Prostate gland (tissue), 2 donors: ENCODE results near the gene DYNLT2B. TPM values are rescaled to one million over a fixed set of nuclear protein-coding genes. Genes with fewer than 3 reads are reported as not detected.

Source experiments
- DNase-seq: peaks from one replicate; pipeline ENCODE4 v3.0.0-alpha.2; 2019; ENCODE audit warnings: low spot score
- H3K27ac ChIP-seq, 2 donors: fragments of 200-600 bp; sonication (generic); 2 replicates each; pipeline ENCODE4 v1.5.1; 2017 to 2019
- H3K27me3 ChIP-seq: fragments of 200-600 bp; sonication (generic); replicated peaks from 2 replicates; pipeline ENCODE4 v1.5.1; 2019; ENCODE audit not compliant: insufficient read depth
- H3K36me3 ChIP-seq, 2 donors: fragments of 200-600 bp; sonication (generic); 1 replicate in 1 of 2; 2 replicates in 1 of 2; pipeline versions ENCODE4 v1.5.1 to v1.8.1; 2017 to 2019
- H3K4me1 ChIP-seq: fragments of 200-600 bp; sonication (generic); replicated peaks from 2 replicates; pipeline ENCODE4 v1.5.1; 2019
- H3K4me3 ChIP-seq, 2 donors: fragments of 200-600 bp; sonication (generic); 2 replicates each; pipeline ENCODE4 v1.5.1; 2017 to 2019
- H3K9me3 ChIP-seq: fragments of 200-600 bp; sonication (generic); 2 replicates; pipeline ENCODE4 v1.5.1; 2017
- CTCF ChIP-seq, 4 experiments: fragments of 200-600 bp in 2 of 4; fragments of 450-650 bp in 2 of 4; sonication (generic) in 2 of 4; IDR thresholded peaks; 1 replicate in 3 of 4; 2 replicates in 1 of 4; pipeline ENCODE4 v1.5.1; 2016 to 2019; ENCODE audit warnings: antibody characterized with exemption in 4 of 4, mild to moderate bottlenecking in 2 of 4, moderate library complexity in 2 of 4
- POLR2A ChIP-seq: fragments of 450-650 bp; IDR thresholded peaks from one replicate; pipeline ENCODE4 v1.6.1; 2016; ENCODE audit warnings: antibody characterized with exemption, mild to moderate bottlenecking
- POLR2AphosphoS5 ChIP-seq: sonication (generic); formaldehyde crosslinking; IDR thresholded peaks from one replicate; pipeline ENCODE4 v1.6.1; 2017; ENCODE audit warnings: antibody characterized with exemption
- WGBS: methylation state at CpG from one replicate; pipeline ENCODE4 v1.1.5; 2018; 5-methylcytosine and 5-hydroxymethylcytosine counted together
- intact Hi-C: fragments of 100-400 bp; cut with DNase I; formaldehyde crosslinking; loops from one replicate; pipeline ENCODE4 v1.14.2; 2022
- total RNA-seq, 2 donors: library from RNA; depleted of rRNA; stranded (reverse); fragments of >200 nt; gene quantifications; one replicate each; pipeline ENCODE4 v1.1.0, GENCODE V29; 2016

Gene DYNLT2B
- total RNA-seq, 2 donors from 2014 or later, result 6.5 to 15.3 TPM

GRCh38 chr3:196334982-196335381 lies 16.9 kb upstream of the DYNLT2B start:
- intact Hi-C loops, result no loop called here

GRCh38 chr3:196332168-196332567 lies 14.1 kb upstream of the DYNLT2B start:
- H3K4me3 ChIP-seq, result no peak overlapping the region
- 72% methylated on average over 8 of the region's 8 CpGs for WGBS
- intact Hi-C loops, result no loop called here
- no peak overlapping the region for H3K27ac ChIP-seq
- no peak for DNase-seq
- H3K27me3 ChIP-seq, result no peaks in the 10 kb centered on the region
- H3K36me3 ChIP-seq, result no peaks in the 10 kb centered on the region
- no peaks in the 10 kb centered on the region for H3K9me3 ChIP-seq
- no peaks in the 10 kb centered on the region for H3K4me1 ChIP-seq
- TF ChIP-seq POLR2A (no peak), CTCF (IDR thresholded peaks at IDR 0.05) (no peak), POLR2AphosphoS5 (no peak)

More at GRCh38 chr3:196334982-196335381, 16.9 kb upstream of the DYNLT2B start:
- Histone ChIP-seq H3K4me3 (no peak overlapping the region), H3K4me1 (no peaks in the 10 kb centered on the region), H3K27me3 (no peaks in the 10 kb centered on the region), H3K9me3 (no peaks in the 10 kb centered on the region), H3K36me3 (no peaks in the 10 kb centered on the region), H3K27ac (no peak overlapping the region)
- TF ChIP-seq POLR2AphosphoS5 (no peak), CTCF (IDR thresholded peaks at IDR 0.05) (no peak), POLR2A (no peak)
- no peak for DNase-seq
- 11% methylated on average over 1 of the region's 1 CpG for WGBS

- intact Hi-C loops, result no loop called here
- Histone ChIP-seq H3K27ac (no peak overlapping the region), H3K4me3 (no peak overlapping the region), H3K36me3 (no peaks in the 10 kb centered on the region), H3K9me3 (no peaks in the 10 kb centered on the region), H3K27me3 (no peaks in the 10 kb centered on the region), H3K4me1 (no peaks in the 10 kb centered on the region)
- no peak for TF ChIP-seq POLR2A
- no peak for TF ChIP-seq POLR2AphosphoS5
- no peak for TF ChIP-seq CTCF (IDR thresholded peaks at IDR 0.05)
- 24% methylated on average over 6 of the region's 6 CpGs for WGBS
- DNase-seq, result no peak
Observed at GRCh38 chr3:196327405-196327804, 9.4 kb upstream of the DYNLT2B start.

GRCh38 chr3:196326936-196327335 lies 8.9 kb upstream of the DYNLT2B start:
- DNase-seq, result no peak
- Histone ChIP-seq H3K36me3 (no peaks in the 10 kb centered on the region), H3K4me3 (no peak overlapping the region), H3K27me3 (no peaks in the 10 kb centered on the region), H3K4me1 (no peaks in the 10 kb centered on the region), H3K27ac (no peak overlapping the region), H3K9me3 (no peaks in the 10 kb centered on the region)
- intact Hi-C loops, result no loop called here
- TF ChIP-seq CTCF (IDR thresholded peaks at IDR 0.05) (no peak), POLR2AphosphoS5 (no peak), POLR2A (no peak)
- 75% methylated on average over 9 of the region's 9 CpGs for WGBS

- H3K9me3 ChIP-seq, result no peaks in the 10 kb centered on the region
- no peak overlapping the region for H3K4me3 ChIP-seq
- no peak for DNase-seq
- intact Hi-C loops, result no loop called here
- H3K36me3 ChIP-seq, result no peaks in the 10 kb centered on the region
- no peaks in the 10 kb centered on the region for H3K27me3 ChIP-seq
- H3K27ac ChIP-seq, result no peak overlapping the region
- H3K4me1 ChIP-seq, result no peaks in the 10 kb centered on the region
- no peak for TF ChIP-seq POLR2A
- no peak for TF ChIP-seq POLR2AphosphoS5
- no peak for TF ChIP-seq CTCF (IDR thresholded peaks at IDR 0.05)
- 53% methylated on average over 11 of the region's 11 CpGs for WGBS
Observed at GRCh38 chr3:196323691-196324090, 5.7 kb upstream of the DYNLT2B start.
